IPS DF 19.7 (cell line): ENCODE measurements around the gene DDX39A.

Experiments
- DNase-seq: peaks from one replicate; pipeline ENCODE4 v3.0.0-alpha.2; 2013; ENCODE audit warnings: low read depth, low spot score

DDX39A gene

DNA sequence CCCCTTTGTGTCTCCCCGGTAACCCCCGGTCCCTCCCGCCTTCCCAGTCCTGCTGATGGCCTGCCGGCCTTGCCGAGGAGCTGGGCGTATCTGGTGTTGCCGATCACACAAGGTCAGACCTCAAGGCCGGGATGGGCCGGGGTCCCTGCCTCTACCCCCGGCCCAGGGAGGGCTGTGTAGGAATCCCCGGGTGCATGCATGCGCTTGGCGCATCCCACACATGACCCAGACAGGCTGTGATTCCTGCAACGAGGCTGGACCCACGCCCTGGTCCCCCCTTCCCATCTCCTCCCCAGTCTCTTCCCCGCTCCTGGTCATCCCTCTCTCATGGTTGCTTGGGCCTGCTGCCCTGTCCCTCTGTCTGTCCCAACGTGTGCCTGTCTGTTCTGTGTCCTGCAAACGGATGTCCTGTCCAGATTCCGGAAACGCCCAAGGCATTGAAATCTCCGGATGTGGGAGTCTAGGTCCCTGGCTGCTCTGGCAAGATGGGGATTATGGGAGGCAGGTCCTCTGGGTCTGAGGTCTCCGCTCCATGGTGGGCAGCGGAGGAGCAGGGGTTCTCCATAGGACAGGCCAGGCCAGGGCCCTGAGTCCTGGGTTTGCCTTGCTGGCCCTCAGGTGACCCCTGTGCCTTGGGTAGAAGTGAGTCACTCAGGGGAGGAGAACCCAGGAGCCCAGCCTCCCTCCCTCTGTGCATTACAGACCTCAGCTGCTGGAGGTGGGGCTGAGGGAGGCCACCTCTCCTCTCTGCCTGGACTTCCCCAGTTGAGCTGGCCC, 15.6 kb upstream of the DDX39A start:
- no peak for DNase-seq

DNA sequence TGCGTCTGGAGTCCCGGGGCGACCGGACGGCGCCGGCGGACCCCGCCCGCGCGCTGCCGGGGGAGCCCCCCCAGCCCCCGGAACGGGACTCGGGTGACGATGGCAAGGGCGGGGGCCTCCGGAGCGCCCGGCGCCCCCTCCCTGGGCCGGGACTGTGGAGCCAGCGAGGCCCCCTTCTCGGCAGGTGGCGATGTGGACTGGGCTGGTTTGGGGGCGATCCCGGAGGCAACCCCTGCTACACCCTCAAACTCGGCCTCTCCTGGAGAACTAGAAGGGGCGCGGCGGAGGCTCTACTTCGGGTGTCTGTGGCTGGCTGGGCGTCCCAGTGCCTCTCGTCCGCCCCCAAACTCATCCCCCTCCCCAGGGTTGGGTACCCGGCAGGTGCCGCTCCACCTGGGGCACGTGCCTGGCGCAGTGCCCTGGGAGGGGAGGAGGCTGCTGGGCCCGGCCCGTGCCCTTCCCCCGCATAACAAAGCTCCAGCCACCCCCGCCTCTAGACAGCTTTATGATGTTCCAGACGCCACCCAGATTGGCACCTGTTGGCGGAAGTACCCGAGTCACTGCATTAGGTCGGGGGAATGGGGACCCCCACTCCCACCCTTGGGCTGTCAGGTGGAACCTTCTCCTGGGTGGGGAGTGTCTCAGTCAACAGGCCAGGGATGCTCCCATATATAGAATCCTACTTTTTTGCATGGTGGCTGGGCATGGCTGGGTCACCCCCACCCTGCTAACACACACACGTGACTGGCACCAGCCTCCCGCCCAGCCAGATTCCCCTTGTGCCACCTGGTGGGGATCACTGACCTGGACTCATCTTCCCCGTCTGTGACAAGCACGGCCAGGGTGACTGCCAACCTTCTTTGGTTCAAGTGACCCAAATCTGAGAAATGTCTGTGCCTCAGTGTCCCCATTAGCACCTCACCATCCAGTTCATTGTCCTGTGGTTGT, 14.7 kb upstream of the DDX39A start:
- no peak for DNase-seq

DNA sequence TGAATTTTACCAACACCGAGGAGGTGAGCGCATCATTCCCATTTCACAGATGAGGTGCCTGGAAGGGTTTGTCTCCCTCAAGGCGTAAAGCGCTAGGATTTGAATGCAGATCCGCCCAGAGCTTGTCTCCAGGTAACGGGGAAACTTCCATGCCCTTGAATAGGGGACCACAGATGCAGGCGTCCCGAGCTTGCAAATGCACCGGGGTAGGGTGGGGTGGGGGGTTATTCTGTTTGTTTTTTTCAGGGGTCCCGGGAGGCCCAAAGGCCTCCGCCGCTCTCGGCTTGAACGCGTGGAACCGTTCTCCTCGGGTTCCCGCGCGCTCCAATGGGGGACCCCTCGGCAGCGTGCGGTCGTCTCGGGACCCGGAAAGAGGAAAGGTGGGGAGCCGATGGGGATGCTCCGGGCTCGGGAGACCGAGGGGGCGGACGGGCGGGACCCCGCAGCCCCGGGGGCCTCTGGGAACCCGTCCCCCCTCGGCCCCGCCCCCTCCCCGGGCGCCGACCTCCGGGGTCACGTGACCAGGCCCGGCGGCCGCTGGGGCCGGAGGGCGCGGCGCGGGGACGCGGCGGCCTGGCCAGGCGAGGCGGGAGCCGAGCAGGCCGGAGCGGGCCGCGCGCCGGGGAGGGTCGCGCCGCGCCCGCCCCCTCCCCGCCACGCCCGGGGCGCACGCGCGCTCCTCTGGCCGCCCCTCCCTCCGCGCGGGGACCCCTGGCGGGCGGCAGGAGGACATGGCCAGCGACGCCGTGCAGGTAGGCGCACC, 13.8 kb upstream of the DDX39A start, which contains the start of gene PKN1:
PKN1 (plus strand) TSS at position 516 of the 763 bp plus-strand sequence; CDS start at position 732, 216 bp downstream.
- DNase-seq = no peak

DNA sequence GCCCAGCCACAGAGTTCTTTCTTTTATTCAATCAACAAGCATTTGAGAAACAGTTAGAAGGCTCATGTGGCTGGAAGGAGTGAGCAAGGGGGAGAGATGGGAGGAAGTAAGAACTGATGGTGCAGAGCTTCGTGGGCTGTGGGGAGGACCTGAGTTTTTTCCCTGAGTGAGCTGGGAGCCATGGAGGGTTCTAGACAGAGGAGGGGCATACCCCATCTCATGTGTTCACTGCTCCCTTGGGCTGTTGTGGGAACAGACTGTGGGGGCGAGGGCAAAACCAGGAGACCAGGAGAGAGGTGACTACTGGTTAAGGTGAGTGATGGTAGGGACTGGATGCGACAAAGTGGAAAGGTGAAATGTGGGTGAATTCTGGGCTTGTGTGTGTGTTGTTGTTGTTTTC, 11.6 kb upstream of the DDX39A start:
- no peak for DNase-seq

DNA sequence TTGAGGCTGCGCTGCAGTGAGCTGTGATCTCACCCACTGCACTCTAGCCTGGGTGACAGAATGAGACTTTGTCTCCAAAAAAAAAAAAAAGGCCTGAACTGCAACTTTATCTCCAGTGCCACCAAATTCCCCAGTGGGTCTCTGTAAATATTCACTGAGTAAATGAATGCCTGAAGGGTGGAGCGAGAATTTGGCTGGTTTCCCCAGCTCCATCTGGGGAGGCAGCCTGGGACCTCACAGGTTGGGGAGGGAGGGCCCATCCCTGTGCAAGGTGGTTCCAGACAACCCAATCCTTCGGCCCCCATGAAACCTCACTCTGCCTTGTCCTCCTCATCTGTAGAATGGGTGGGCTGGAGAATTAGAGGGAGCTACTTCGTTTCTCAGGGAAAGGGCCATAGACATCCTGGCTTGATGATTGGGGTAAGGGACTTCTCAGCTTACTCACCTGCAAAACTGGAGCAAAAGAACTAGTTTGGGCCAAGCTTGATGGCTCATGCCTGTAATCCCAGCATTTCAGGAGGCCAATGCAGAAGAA, 9.8 kb upstream of the DDX39A start:
- no peak for DNase-seq

DNA sequence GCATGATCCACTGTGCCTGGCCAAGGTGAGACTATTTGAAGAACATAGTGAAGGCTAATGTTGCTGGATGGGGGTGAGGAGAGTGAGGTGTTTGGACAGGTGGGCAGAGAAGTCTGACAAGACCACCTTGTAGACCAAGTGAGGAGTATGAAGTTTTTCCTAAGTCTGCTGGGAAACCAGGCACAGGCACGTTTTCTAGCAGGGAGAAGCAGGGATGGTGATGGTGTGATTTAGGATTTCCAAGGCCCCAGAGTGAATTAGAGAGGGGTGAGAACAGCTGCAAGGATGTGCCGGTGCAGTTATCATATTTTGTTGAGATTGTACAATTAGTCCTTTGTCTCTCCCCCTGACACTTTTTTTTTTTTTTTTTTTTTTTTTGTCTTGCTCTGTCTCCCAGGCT, 8.3 kb upstream of the DDX39A start:
- no peak for DNase-seq

DNA sequence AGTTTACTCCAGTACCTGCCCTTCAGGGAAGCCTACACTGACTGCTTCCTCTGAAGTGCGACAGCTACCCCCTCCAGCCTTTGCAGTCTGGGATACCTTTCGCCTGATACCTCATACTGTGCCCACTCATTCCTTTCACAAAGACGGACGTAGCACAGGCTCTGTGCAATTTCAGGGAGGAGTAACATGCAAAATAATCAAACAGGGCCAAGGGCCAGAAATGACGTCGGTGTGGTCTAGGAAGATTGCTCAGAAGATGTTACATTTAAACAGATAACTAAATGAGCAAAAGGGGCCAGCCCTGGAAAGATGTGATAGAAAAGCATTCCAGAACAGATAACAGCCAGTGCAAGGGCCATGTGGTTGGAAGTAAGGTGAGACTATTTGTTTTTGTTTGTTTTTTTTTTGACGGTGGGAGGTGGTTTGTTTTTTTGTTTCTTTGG, 6.6 kb upstream of the DDX39A start:
- no peak for DNase-seq

DNA sequence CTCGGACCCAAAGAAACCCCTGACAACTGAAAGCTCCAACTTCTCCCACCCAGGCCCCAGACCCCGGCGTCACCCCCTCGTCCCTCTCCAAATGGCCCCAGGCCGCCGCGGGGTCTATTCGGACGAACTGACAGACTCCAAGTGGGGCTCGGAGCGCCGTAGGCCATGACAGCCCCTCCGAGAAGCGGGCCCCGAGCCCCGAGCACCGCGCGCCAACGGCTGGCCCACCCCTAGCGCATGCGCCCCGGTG, 360 bp downstream of the DDX39A start:
- no peak for DNase-seq

DNA sequence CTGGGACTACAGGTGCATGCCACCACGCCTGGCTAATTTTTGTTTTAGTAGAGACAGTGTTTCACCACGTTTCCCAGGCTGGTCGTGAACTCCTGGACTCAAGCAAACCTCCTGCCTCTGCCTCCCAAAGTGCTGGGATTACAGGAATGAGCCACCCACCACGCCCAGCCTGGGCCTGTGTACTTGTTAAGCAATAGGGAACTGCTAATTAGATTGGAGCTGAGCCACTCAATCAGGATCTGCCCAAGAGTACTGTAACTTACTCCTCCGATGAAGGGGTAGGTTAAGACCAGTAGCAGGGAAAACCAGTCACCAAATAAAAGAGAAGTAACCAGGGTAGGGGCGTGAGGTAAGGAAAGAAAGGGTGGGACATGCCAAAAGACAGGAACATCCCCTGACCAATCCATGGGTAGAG, 2.3 kb downstream of the DDX39A start:
- no peak for DNase-seq

DNA sequence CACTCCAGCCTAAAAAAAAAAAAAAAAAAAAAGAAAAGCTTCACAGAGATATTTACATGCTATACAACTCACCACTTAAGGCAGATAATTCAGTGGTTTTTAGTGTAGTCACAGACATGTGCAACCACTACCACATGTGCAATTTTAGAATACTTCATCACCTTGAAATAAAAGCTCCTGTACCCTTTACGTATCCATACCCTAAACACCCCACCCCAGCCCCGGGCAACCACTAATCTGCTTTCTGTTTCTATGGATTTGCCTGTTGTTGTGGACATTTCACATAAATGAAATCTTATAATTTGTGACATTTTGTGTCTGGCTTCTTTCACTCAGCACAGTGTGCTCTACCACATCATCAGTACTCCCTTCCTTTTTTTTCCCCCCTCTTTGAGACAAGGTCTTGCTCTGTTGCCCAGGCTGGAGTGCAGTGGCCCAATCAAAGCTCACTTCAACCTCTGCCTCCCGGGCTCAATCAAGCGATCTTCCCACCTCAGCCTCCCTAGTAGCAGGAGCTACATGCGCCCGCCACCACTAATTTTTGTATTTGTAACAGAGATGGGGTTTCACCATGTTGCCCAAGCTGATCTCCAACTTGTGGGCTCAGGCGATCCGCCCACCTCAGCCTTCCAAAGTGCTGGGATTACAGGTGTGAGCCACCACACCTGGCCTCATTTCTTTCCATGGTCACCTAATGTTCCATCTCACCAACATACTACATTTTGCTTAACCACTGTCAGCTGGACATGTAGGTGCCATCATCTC, 4.0 kb downstream of the DDX39A start:
- DNase-seq = no peak

DNA sequence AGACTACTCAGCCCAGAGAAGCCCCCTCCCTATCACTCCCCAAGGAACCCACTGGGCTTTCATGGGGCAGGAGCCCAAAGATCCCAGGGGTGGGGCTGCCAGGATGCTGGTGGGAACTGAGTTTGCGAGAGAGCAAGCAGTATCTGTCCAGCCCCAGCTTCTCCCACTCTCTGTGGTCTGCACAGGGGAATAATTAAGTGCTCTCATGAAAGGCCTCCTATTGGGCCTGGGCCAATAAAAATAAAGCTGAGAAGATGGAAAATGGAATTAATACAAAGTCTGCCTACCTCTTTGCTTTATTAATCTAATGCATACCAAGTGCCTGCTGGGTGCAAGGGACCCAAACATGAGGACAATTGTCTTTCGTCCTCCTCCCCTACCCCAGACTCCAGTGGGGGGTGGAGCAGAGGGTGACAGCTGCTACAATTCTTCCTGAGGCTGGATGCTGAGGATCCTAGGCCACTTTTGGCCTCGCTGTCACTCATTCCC, 5.4 kb downstream of the DDX39A start:
- DNase-seq = no peak

DNA sequence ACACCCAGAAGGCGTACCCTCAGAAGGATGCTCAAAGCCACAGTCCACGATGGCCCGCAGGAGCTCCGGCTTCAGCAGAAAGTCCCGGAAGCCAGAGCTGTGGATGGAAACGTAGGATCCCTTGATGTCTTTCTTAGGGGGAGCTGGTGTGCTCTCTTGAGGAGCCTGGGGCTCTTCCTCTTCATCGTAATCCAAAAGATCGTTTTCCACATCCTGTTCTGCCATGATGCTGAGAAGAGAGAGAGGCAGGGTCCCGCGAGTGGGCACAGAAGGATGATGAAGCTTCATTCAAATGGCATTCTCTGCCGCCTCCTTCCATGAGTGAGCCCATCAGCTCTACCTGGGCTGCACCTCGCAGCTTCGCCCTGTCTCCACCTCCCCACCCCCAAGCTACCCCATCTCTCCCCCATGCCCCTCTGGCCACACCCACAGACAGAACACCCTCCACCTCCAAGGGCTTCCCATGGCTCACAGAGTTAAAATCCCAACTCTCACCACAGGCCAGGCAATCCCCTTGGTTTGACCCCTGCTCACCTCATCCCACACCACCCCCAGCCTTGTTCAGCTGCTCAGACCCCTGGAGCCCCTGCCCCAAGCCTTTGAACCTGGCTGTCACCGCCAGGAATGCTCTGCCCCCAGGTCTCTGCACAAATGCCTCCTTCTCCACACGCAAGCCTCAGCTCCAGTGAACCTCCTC, 6.0 kb downstream of the DDX39A start:
- no peak for DNase-seq

DNA sequence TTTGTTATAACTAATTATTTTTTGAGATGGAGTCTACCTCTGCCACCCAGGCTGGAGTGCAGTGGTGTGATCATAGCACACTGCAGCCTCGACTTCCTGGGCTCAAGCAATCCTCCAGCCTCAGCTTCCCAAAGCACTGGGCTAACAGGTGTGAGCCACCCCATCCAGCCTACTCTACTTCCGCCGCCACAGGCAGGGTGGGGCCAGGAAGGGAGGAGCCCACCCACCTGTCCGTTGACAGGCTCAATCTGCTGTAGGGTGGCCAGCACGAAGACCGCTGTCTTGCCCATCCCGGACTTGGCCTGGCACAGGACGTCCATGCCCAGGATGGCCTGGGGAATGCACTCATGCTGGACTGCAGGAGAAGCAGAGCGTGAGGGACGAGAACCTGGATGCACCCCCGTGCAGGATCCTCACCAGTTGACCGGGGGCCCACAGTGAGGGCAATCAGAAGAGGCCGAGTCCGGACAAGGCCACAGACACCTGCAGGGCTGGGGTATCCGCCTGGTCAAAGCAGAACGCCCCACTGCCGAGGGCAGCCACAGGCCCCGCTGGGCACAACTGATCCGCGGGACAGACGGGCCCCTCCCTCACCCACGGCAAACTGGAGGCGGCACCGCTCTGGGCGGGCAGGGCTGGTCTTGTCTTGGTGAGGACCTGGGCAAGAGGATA, 6.7 kb downstream of the DDX39A start:
- DNase-seq = no peak

DNA sequence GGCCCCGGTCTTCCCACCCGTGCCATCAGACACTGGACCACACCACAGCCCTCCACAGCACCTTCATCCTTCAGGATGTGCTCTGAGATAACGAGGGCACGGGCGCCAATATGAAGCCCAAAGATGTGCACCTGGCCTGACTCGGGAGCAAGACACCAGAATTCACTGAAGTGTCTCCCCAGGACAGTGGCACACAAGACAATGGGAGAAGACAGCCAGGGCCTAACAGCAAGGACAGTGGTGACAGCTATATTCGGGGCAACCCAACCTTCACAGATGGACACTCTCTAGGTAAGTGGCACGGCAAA, 7.2 kb downstream of the DDX39A start:
- DNase-seq = no peak

DNA sequence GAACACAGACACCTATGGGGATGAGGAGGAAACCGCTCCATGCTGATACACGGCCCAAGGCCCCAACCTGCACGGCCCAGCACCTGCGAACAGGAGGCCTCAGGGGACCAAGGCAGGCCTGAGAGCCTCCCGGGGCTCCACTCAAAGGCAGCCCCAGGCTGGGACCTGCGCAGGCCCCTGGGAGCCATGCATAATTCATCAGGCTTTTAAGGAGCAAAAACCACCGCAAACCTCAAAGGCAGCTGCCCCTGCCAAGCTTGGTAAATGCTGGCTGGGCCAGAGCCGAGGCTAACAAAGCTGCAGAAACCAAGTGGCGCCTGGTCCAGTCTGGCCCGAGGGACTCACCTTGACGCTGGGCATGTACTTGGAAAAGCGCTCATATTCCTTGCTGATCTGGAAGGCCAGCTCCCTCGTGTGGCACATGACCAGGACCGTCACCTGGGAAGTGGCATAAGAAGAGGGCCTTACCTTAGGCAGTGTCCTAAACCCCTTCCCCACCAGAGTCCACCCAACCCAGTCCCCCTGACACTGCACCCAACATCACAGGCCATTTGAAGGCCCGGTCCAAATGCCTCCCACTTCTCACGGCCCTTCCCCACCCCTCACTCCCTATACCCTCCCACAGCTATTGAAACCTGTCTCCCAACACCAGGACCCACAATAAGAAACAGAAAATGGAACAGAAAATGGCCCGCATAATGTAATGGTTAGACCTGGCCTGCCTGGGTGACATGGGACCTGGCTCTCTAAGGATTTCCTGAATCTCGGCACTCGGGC, 7.8 kb downstream of the DDX39A start:
- no peak for DNase-seq

DNA sequence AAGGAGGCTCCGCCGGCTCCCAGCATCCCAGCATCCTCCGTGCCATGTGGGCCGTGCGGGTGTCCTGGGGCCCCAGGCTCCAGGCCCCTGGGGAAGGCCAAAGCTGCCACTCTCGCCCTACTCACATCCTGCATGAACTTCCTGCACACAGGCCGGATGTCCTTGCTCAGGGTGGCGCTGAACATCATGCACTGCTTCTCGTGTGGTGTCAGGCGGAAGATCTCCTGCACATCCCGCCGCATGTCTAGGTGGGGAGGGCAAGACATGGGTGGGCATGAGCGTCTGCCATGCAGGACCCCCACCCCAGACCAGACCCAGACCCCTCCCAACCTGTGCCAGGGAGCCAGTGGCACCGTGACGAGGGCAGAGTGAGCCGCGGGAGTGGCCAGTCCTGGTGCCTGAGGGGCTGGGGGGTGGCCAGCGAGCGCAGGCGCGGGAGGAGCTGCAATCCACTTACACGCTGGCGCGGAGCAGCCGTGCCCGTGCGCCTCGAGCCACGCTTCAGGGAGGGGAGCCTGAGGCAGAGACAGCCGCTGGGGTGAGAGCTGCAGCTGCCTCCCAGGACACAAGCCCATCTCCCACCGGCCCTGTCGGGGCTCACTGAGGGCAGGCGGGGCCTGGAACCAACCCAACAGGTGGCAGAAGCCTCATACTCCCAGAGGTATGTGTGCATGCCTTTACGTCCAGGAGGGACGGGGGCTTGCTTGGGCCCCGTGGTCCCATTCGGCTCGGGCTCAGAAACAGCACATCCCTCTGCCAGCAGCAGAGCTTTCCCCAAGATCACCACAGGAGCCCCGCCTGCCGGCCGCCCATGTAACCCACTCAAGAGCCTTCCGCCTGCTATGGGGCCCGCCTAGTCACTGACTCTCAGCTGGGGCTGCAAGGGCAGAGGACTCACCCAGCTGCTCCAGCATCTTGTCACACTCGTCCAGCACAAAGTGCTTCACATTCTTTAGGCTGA, 8.8 kb downstream of the DDX39A start:
- DNase-seq = no peak

DNA sequence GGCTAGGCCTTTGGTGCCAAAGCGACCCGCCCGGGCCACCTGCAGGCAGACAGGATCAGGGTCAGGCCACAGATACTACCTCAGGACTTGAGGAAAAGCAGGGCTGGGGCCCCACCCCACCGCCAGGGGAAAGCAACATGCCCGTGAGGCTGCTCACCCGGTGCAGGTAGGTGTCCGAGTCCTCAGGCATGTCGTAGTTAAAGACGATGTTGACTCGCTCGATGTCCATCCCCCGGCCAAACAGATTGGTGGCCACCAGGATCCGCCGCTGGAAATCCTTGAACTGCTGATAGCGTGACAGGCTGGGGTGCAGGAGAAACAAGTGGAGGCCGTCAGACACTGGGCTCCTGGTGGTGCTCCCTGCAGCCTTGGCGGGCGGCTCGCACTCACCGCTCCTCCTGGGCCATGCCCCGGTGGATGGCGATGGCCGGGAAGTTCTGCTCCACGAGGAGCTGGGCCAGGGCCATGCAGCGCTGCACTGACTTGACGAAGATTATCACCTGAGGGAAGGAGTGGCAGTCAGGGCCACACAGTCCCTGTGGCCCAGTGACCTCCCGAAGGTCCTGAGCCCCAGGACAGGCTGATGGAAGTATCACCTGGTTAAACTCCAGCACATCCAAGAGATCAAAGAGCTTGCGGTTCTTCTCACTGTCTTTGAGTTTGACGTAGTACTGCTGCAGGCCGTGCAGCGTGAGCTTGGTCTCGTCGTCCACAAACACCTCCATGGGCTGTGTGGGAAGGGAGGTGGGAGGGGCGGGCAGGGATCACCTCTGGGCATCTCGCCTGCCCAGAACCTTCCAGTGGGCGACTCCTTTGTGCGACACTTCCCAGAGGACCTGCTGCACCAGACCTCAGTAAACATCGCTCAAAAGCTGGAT, 9.8 kb downstream of the DDX39A start:
- no peak for DNase-seq
